HG02623 (cell line): Measurements from ENCODE around the gene TIMM10.

Source experiments
- ATAC-seq: cut with Tn5 transposase; IDR thresholded peaks from one replicate; pipeline ENCODE4 v1.9.1; 2021; ENCODE audit warnings: moderate library complexity; ENCODE audit not compliant: unreplicated experiment

The TIMM10 gene, protein sequence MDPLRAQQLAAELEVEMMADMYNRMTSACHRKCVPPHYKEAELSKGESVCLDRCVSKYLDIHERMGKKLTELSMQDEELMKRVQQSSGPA

DNA sequence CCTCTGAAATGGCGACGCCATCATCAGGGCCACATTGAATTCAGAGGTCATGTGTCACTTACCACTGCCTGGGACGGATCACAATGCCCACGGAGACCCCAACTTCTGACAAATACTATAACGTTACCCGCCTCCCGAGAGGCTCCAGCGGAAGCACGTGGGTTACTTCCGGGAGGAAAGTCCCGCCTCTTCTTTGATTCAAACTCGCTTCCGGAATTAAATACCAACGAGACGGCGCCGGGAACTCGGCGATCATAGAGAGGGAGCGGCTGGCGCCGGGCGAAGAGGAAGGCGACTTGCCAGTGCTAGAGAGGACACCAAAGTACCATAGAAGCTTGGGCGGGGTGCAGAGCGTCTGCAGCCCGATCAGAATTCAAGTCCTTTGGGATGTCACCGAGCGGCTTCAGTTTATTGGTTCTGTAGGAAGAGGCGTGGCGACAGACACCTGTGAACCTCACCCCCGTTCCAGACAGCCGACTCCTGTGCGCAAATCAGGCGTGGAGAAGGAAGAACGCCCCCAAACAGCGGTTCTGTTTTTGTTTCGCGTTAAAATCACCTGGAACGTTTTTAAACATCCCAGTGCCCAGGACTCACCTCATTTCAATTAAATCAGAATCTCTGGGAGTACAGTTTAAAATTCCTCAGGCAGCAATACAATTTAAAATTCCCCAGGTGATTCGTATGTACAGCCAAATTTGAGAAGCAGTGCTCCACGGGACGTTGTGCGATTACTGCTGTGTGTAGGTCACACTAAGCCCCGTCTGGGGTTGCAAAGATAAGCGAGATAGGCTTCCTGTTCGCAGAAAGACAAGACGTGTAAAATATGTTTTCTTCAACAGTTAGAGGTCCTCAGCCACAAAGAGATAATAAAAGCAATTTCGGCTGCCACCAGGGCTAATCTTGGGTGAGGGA, at the start of gene TIMM10:
TIMM10 (minus strand) TSS at position 159 of the 912 bp plus-strand sequence. CDS start 565 bp downstream, outside the sequence.
- ATAC-seq = peak; percentile 97

- no peak for ATAC-seq
These were observed 43.5 kb upstream of the TIMM10 start for GRCh38 chr11:57574061-57574460.

GRCh38 chr11:57571606-57572005, 41.1 kb upstream of the TIMM10 start:
- ATAC-seq = no peak

GRCh38 chr11:57568330-57568766, 37.8 kb upstream of the TIMM10 start:
- peak; percentile 2 for ATAC-seq

DNA sequence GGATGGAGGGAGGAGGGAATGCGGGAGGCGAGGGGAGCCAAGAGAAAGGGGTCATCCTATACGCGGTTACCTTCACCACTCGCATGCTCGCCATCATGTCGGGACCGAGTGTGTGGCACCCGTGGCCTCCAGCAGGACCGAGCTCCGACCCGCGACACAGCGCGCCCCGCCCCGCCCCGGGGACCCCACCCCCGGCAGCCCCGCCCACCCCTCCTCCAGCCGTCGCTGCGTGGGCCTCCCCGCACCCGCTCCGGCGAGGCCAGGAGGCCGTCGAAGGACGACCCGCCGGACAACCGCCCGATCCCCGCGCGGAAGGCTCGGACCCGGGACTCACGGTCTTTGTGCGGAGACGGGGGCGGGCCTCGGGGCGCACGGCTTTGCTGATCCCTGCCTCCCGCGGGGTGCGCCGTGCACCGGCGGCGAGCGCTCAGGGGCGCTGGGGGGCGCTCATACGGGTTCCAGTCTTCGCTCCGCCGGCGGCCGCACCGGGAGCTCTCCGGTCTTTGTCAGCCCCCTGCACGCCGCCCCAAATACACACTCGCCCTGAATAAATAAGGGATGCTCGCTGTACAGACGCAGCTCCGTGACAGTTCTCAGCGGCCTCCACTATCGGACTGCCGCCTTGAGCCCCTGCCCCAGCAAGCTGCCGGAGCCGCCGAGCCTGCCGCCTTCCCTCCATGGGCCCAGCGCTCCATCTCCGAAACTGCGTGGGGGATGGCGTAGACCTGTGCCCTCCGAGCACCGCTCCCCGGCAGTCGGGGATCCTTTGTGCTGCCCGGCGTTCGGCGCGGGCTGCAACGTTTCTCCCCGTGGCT, 37.2 kb upstream of the TIMM10 start, which contains the start of gene UBE2L6:
UBE2L6 (minus strand) TSS at position 158 of the 815 bp plus-strand sequence; CDS start at position 97, 61 bp downstream.
- ATAC-seq = peak; percentile 54

- peak; percentile 2 for ATAC-seq
These were observed 36.5 kb upstream of the TIMM10 start for GRCh38 chr11:57566905-57567514.

DNA sequence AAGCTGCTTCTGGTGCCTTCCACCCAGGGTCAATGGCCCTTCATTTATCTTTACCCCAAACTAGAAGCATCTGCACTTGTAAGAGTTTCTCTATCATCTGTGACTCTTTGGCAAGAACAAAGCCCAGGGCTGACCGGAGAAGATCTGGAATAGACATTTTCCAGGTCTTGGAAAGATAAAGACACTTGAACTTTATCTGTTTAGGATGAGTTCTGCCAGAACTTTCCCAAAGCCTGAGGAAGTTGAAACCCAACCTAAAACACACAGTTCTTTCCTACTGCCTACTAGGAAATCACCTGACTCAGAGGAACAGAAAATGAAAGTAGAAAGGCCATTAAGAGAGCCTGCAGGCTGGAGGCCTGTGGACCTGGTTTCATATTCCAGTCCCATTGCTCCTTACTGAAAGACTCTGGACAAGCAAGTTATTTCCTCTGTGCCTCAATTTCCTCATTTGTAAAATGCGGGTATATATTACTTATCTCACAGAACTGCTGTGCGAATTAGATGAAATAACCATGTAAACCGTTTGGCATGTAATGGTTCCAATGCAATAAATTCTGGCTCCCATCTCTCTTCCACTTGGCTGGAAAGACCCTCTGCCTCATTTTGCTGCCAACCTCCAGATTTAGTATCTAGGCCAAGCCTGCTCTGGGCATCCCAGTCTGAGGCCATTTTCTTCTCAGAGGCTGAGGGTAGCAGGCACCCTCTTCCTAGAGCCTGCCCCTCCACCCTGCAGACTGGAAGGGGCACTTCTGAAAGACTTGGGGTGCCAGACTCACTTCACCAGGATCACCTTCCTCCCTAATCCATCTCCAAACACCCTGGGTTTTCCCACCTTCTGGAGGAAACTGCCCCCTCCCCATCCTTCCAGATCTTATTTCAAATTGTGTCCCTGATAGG, 35.7 kb upstream of the TIMM10 start:
- ATAC-seq = peak; percentile 63

DNA sequence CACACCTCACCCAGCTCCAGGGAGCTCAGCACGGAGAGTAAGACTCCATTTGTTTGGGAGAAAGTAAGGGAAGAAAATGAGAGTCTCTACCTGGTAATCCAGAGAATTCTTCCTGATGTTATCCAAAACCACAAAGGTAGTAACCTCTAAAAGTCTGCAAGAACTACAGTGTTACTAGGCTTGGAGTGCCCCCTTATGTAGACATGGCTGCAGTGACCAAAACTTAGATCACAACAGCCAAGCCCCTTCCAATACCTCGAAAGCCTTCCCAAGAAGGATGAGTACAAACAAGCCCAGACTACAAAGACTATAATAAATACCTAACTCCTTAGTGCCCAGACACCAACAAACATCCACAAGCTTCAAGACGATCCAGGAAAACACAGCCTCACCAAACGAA, 32.0 kb upstream of the TIMM10 start:
- no peak for ATAC-seq

DNA sequence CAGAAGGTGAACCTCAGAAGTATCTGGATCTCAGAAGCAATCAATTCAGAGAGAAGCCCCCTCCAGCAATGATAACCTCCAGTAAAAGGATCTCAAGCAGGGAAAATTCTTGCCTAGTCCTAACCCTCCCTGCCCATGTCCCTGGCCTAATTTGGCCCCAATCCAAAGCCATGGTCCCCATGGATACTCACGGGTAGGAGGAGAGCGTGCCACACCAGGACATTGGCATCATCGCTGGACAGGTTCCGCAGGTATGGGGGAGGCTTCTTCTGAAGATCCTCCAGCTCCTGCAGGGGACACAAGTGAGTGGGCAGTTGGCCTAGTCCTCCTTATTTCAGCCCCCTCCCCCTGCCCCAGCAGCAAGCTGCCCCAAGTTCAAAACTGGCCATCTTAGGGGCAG, 29.6 kb upstream of the TIMM10 start:
- no peak for ATAC-seq

- ATAC-seq = no peak
These were observed 25.5 kb upstream of the TIMM10 start for GRCh38 chr11:57556041-57556440.

- ATAC-seq = no peak
These were observed 24.8 kb upstream of the TIMM10 start for GRCh38 chr11:57555393-57555792.

GRCh38 chr11:57552479-57552878, 21.9 kb upstream of the TIMM10 start:
- ATAC-seq = no peak

DNA sequence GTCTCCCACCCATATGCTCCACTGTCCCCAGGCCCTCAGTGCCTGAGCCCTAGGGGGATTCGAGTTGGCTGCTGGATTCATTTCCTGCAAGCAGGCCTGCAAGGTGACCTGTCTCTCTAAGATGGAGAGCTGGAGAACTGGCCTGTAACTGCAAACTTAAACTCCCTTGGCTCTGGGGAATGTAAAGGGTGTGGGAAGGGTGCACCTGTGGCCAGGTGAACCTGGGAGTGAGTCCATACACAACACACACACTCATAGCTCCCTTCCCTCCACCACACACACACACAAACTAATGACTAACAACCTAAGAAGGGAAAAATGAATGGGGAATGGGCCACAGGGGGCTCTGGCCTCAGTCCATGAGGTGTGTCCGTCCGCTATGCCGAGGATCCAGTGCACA, 21.4 kb upstream of the TIMM10 start:
- ATAC-seq = no peak

DNA sequence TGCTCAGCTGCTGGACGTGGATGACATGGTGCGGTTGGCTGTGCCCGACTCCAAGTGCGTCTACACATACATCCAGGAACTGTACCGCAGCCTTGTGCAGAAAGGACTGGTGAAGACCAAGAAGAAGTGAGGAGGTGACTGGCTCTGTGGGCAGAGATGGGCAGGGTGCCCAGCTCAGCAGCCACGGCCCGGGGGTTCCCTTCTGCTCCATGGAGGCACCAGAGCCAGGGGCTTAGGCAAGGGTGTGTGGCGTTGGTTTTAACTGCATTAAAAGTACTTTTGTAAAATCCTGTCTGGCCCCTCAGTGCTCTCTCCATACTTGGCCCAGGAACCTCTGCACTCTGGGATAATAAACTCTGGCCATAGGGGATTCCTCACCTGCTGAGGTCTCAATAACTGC, 19.4 kb upstream of the TIMM10 start:
- ATAC-seq = no peak

DNA sequence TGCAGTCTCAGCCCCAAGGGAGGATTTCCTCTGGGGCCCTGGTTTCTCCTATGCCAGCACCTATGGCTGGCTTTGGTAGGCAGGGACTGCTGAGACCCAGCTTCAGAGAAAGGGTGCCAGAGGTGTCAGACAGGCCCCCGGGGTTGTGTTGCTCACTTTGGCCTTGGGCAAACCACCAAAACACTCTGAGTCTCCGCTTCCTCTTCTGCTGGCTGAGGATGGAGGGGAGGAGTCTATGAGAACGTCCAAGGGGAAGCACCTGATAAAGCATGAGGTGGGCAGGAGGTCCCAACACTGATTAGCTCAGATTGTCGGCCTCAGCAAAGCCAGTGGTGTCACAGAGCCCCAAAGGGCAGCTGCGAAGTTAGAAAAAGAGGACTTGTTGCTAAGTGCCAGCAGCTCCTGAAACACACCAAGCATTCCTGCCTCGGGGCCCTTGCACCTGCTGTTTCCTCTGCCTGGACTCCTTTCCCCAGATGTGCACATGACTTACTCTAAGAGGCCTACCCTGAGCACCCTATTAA, 17.4 kb upstream of the TIMM10 start:
- peak; percentile 76 for ATAC-seq

DNA sequence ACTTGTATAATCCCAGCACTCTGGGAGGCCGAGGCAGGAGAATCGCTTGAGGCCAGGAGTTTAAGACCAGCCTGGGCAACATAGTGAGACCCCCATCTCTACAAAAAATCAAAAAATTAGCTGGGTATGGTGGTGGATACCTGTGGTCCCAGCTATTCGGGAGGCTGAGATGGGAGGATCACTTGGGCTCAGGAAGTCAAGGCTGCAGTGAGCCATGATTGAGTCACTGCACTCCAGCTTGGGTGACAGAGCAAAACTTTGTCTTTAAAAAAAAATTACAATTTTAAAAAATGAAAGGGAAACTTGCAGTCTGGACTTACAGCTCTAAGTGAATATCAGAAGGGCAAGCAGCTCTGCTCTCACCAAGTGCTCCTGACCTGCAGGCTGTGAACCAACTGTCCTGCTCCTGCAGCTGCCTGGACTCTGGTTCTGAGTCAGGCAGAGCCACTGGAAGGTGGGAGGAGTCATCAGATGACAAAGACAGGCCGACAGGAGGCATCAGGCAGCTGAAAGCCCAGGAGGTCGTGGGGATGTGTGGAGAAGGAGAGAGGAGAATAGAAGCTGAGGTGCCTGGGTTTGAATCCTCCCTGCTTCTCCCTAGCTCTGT, 16.4 kb upstream of the TIMM10 start:
- peak; percentile 61 for ATAC-seq

- ATAC-seq = no peak
These were observed 15.9 kb upstream of the TIMM10 start for GRCh38 chr11:57546451-57546850.

- no peak for ATAC-seq
These were observed 15.3 kb upstream of the TIMM10 start for GRCh38 chr11:57545883-57546282.

GRCh38 chr11:57544566-57544965, 14.0 kb upstream of the TIMM10 start:
- no peak for ATAC-seq
